NCI-H1105 treated with DMSO at 0.1 percent for 48 hours (cell line): ENCODE measurements around the gene MCAT.
A peak's percentile ranks its signal among the peaks of the same experiment; 100 is the strongest.
"Not testable (repeated sequence)": the region's sequence is repeated elsewhere in the genome, so short reads cannot be mapped to it uniquely, and the experiment has no call there.

Experiments
- DNase-seq: peaks from one replicate; lab custom pipeline; 2025; lab: John Stamatoyannopoulos, UW

MCAT gene

DNA sequence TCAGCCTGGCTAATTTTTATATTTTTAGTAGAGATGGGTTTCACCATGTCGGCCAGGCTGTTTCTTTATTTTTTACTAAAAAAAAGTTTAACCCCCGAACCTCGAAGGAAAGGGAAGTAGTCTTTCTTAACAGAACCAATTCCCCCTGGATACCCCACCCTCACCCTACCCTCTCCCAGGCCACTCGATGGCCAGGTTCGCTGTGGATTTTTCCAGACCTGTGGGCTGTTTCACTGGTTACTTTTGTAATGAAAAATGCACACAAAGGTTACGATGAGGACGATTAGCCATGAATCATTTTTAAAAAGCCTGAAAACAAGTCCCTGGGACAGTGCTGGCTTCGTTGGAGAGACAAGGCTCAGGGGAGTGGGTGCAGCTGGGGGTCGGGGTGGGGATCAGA, 10.7 kb upstream of the MCAT start:
- DNase-seq = no peak

DNA sequence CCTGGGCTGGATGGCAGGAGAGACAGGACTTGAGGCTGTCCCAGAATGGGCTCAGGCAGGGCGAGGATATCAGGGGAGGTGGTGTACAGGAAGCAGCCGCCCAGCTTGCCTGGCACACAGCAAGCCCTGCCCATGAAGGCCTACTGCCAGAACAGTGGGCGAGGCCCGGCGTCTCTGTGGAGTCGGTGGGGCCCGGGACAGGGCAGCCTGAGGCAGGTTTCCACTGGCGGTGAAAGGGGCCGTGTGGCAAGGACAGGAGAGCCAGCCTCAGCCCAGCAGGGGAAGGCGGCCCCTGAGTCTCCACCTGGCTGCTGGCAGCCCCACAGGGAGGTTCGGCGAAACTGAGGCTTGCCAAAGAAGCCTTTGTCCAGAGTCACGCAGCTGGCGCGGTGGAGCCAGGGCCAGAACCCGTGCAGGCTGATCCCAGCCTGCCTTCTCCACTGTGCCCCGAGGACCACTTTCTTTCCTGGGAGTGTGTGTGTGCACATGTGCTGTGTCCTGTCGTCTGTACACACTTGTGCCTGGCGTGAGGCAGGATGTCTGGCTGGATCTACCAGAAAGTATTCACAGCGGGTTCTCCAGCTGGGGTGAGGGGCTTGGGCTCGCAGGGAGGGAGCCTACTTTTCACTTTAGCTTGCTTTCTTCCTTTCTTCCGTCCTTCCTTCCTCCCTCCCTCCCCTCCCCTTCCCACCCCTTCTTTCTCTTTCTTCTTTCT, 9.3 kb upstream of the MCAT start:
- no peak for DNase-seq

DNA sequence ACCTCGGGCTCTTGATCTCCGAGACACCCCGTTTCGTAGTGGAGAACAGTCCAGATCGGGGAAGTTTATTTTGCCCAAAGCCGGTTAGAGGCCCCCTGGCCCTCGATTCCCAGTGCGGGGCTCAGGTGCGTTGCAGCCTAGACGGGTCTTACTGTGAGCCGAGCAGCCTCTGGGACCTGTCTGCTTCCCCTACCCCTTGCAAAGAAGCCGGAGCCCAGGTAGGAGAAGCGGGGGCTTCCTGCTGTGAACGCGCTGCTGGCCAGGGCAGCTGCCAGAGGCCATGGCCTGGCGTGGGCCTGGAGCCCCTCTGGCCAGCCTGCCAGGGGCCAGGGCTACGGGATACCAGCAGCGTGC, 8.8 kb upstream of the MCAT start:
- no peak for DNase-seq

DNA sequence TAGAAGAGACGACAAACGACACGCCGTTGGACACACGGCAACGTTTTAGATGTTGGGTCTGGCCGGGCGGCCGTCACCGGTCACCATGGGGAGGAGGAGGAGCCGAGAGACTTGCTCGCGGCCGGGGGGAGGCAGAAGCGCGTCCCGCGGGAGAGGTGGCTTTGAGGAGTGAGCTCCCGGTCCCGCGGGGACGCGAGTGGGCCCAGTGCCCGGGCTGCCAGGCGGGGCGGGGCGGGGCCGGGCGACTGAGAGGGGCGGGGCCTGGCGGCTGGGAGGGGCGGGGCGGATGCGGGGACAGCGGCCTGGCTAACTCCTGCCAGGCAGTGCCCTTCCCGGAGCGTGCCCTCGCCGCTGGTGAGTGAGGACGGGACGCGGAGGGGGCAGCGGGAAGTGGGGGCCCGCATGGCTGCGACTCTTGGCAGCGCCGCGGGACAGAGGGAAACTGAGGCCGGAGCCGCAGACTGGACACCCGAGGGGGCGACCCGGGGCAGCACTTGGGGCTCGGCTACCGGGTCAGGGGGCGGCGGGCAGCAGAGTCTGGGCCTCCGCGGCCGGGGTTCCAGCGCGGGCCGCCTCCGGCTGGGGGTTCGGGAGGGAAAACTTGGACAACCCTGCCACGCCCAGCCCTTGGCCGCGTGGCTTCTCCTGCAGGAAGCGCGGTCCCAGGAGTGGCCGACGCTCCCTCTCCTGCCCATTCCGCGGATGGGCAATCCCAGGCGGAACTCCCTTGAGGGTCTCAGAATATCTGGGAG, 8.2 kb upstream of the MCAT start, which contains the start of gene TSPO:
TSS of gene TSPO (plus strand) at position 309 of the 752 bp plus-strand sequence. CDS start 7,680 bp downstream, outside the sequence.
- DNase-seq = no peak

DNA sequence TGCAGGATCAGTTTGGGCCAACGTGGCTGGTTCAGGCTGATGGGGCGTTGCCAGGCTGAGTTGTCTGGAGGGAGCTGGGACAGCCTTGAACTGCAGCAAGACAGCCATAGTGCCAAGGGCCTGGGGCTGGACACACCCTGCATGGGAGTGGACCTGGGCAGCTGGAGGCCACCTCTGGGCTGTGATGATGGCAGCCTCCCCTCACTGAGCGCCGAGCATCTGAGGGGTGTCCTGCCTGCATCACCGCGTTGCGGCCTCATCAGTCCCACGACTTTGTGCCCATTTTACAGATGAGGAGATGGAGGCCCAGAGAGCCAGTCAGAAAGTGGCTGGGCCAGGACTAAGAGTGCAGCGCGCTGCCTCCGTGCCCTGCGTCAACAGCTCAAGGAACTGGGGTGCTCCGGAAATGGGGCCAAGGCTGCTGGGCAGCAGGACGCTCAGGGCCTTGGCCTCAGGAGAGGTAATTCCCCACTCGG, 7.6 kb upstream of the MCAT start:
- no peak for DNase-seq

DNA sequence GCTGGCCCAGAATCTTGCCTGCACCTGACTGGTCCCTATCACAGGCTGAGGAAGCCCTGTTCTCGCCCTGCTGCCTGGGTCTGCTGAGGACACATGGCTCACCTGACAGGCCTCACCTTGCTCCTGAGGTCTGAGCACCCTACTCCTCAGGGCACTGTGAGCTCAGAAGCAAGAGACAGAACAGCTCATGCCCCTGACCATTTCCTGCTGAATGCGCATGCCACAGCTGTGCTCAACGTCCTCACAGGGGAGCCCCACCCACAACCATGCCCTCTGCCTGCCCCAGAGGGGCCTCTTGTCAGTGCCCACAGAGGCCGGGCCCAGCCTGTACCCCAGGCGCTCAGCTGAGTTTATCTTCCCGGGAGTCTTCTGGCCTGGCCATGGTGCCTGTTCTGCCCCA, 5.4 kb upstream of the MCAT start:
- DNase-seq = no peak

DNA sequence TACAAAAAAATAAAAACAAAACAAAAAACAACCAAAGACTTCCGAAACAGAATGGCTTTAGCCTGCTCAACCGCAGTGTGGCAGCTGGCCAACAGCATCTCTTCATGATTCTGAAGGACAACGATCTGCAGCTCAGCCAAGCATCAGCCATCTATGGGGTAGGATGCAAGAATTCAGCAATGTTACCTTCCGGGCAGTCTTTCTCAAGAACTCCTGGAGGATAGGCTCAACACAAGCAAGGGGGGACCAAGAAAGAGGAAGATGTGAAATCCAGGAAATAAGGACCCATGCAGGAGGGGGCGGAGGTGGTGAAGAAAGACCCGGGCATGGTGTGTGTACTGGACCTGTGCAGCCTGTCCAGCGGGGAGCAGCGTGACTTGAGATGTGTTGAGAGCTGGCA, 4.6 kb upstream of the MCAT start:
- no peak for DNase-seq

DNA sequence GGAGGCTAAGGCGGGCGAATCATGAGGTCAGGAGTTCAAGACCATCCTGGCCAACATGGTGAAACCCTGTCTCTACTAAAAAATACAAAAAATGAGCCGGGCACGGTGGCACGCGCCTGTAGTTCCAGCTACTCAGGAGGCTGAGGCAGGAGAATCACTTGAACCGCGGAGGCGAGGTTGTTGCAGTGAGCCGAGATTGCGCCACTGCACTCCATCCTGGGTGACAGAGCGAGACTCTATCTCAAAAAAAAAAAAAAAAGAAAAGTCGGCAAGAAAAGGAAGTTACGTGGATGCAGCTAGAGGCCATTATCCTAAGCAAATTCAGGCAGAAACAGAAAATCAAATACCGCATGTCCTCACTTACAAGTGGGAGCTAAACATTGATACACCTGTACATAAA, 3.1 kb upstream of the MCAT start:
- not testable (repeated sequence) for DNase-seq

DNA sequence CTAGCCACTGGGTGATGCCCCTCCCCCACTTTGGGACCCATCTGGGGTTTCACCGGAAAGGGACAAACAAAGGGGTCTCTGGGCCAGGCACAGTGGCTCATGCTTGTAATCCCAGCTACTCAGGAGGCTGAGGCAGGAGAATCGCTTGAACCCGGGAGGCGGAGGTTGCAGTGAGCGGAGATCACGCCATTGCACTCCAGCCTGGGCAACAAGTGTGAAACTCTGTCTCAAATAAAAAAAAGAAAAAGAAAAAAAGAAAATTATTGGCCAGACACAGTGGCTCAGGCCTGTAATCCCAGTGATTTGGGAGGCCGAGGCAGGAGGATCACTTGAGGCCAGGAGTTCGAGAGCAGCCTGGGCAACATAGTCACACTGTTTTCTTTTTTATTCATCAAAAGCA, 2.2 kb upstream of the MCAT start:
- DNase-seq = not testable (repeated sequence)

DNA sequence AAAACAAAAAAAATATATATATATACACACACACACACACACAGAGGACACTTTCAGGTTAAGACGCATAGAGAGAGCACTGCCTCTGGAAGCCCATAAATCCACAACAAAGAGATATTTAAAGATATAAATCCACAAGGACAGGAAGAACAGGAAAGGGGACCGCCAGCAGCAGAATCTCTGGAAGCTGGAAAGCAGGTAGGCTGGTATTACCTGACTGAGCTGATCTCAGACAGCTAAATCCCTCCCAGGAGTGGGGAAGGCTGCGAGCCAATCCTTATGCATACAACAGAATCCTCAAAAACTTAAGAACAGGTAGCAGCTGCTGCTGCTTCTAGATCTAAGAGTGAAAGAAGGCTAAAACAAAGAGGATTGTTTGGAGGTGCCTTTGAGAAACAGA, 1.8 kb upstream of the MCAT start:
- no peak for DNase-seq

DNA sequence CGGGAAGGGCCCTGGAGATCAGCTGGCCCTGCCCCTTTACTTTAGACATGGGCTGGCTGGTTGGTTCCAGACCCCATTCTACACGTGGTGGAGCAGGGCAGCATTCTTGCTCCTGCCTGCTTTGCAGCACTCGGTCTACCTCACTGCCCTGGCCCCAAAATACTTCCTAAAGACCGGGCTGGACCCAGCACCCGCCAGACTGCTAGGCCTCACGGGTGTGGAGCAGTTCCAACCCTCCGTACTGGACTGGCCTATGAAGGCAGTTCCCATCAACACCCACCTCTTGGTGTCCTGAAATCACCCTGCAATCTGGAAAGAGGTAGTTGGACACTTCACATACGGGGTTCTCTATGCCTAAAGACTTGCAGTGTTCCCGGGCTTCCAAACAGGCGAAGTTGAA, 6.4 kb downstream of the MCAT start:
- no peak for DNase-seq

DNA sequence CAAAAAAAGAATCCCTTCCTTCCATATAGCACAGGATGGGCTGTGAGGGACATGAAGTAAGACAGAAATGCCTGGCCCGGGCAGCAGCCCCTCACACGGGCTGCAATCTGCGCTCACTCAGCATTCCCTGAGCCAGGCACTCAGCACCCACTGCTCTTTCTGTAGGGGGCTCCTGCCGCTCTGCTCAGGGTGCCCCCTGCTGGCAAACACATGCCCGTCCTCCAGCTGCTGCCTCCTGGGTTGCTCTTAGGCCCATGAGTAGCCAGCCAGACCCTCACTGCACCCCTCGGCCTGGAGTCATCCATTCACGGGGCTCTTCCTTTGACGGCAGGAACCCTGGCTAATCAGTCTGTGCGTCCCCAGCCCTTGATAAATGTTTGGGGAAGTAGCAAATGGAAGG, 6.9 kb downstream of the MCAT start:
- no peak for DNase-seq

DNA sequence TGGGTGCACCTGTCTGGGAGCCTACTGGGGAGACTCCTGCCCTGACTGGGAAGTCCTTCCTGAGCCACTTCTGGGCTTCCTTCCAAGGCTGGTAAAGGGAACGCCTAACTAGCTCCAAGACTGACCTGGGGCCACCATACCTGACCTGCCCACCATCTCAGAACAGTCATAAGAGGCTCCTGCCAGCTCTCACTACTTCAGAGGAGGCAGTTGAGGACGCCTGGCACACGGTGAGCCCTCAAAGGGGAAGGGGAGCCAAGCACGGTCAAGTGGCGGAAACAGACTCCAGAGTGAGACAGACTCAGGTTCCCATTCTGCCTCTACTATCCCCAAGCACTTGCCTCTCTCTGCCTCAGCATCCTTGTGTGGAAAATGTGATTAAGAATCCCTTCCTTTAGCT, 7.6 kb downstream of the MCAT start:
- DNase-seq = no peak

DNA sequence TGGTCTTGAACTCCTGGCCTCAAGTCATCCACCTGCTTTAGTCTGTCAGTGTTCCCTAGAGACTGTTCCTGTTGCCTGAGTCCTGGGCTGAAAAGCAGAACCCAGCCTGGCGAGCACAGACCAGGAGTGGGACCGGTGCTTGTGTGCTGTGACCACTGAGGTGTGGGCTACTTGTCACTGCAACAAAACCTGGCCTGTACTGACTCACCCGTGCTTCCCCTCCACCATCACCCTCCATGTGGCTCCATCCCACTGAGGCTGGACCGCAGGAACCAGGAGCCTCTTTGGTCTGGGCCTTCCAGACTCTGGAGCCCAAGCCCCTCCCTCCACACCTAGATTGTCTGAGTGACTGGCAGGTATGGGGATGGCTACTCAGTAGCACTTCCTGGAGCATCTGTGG, 8.6 kb downstream of the MCAT start:
- DNase-seq = no peak

DNA sequence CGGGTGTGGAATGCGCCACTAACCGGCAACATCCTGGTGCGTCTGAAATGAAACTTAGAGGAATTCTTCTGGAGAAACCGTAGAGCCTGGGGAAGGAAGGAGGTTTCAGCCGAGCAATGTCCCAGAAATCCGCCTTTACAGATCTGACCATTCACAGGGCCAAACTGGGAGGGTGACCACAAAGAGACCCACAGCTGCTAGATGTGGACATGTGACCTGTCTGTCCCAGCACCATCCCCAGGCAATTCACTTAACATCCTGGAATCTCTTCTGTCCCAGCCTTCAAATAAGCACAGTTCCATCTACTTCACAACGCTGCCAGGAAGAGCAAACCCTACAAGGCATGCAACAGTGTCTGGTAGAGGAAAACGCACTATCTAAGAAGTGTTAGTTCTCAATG, 9.8 kb downstream of the MCAT start:
- no peak for DNase-seq

DNA sequence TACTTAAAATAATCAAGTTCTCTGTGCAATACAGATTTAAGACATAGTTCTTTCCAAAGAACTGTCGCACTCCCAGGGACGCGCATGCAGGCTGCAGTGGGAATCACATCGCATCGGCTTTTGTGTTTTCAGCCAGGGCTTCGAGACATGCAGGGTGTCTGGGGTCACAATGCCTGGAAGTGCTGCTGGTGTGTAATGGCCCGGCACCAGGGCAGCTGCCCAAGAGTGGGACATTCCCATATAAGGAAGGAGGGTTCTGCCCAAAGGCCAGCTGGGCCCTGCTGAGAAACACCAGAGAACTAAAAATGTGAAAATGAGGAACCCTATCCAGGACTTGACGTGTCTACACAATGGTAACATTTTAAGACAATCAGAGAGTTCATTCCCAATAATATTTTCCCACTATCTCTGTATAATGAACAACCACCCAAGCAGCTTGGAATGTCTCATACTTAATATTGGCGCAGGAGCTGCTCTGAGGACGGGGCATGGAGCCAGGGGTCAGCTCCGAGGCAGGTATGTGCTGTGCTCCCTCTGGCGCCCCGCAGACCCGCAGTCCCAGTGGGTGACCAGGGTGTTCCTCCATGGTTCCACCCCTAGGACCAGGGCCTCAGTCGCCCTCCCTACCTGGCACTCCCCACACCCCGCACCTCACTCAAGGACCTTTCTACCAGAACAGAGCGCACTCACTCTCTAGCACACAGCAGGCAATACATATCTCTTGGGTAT, 11.3 kb downstream of the MCAT start:
- DNase-seq = no peak

DNA sequence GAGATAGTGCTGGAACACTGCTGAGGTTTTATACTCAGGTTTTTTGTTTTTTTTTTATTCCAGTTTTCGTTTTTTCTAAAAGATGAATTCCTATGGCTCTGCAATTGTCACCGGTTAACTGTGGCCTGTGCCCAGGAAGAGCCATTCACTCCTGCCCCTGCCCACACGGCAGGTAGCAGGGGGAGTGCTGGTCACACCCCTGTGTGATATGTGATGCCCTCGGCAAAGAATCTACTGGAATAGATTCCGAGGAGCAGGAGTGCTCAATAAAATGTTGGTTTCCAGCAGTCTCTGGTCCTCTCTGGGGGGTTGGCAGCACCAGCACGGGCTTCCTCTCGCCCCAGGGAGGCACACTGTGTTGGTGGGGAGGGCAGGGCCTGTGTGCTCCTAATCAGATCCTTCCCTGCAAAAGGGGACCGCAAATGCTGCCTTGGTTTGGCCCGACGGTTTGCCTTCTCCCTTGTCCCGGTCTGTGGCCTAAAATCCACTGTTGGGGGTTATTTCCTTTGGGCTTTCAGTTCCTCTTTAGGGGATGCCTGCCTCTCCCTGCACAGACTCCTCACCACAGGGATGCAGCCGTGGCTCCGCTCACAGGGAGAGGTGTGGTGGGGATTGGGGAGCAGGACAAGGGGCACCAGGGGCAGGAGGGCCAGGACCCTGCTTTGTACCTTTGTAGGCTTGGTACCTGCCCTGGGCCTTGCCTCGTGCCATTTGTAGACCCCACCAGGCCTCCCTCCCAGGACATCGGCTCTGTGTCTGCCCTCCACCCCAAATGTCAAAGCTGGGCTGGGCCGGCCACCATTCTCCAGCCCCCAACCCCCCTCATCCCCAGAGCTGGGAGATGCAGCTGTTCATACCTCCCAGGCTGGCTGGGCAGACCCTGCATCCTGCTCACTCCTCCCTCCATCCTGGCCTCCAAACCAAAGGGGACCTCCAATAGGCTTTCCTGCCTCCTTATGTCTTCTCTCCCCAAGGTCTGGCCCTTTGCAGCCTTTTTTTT, 13.5 kb downstream of the MCAT start:
- DNase-seq = no peak

DNA sequence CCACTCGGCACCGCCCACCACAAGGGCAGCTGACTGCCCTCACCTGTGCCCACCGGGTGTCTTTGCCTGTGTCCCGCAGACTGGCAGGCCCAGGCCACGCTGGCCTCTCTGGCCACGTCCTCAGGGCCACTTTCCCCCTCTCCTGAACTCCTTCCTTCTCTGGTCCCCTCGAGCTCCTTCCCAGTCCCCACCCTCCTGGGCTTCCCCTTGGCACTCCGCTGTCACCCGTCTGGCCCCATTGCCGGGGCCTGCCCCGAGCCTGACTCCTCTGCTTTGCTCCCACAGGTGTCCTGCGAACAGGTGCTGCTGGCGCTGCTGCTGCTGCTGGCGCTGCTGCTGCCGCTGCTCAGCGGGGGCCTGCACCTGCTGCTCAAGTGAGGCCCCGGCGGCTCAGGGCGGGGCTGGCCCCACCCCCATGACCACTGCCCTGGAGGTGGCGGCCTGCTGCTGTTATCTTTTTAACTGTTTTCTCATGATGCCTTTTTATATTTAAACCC, 14.2 kb downstream of the MCAT start:
- peak; percentile 80 for DNase-seq

DNA sequence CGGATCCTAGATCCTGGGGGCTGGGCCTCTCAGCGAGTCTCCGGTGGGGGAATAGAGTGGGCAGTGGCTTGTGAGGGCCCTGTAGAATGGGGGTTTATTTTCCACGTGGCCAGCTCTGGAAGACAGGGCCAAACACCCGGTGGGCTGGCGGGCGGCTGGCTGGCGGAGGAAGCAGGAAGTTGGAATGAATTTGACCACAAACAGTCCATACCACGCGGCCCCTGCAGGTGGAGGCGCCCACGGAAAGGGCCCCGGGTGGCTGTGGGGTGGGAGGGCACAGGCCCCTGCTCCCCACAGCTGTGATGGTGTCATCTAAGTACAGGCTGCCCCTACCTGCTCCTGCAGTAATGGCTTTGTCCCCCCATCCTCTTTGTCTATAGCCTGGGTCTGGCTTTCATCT, 15.1 kb downstream of the MCAT start:
- DNase-seq = no peak

DNA sequence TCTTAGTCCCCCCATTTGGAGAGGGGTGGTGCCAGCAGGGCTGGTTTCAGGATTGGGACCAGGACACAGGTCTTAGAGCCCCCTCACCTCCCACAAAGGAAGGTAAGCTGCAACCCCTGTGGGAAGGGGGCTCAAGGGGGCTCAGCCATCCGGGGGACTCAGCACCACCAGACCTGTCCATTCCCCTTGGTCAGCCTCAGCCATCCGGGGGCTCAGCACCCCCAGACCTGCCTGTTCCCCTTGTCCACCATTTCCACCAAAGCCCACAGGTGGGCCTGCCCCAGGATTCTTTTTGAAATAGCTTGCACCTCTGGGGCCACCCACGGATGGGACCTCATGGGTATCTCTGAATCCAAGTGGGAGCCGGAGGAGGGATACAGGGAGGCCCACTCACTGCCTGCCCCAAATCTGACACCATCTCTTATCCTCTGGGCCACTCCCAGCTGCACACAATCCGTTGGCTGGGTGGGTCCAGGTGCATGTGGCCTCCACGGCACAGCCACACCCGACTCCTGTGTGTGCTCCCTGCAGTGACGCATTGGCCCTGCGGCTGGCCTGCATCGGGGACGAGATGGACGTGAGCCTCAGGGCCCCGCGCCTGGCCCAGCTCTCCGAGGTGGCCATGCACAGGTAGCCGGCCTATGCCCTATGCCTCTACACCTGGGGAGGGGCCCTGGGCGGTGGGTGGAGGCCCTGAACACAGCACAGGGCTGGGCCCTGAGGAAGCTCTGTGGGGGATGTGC, 15.9 kb downstream of the MCAT start:
- no peak for DNase-seq
